ENCODE measurements around the gene PRRT1. TPM values are rescaled to one million over a fixed set of nuclear protein-coding genes. Genes with fewer than 3 reads are reported as not detected.
A peak's percentile ranks its signal among the peaks of the same experiment; 100 is the strongest.

Gene PRRT1
- total RNA-seq, 6 donors from 2014 or later: 0.69 to 6.3 (median 0.98) TPM; not detected in 1

- H3K4me1 ChIP-seq: peaks cover 29 to 46% (median 37%) of the 10 kb centered on the region in 4 donors
- peaks cover 0 to 20% (median 18%) of the 10 kb centered on the region in 4 donors for H3K36me3 ChIP-seq
- WGBS, 2 donors: 79 to 84% methylated on average over 1 of the region's 1 CpG
- DNase-seq (no peak), ATAC-seq (ENCODE audit: low FRiP score in 2 of 2) (no peak)
- TF ChIP-seq POLR2A (IDR thresholded peaks at IDR 0.05): no peak
- no peak for TF ChIP-seq POLR2AphosphoS5 (IDR thresholded peaks at IDR 0.05)
- no peak for TF ChIP-seq CTCF (IDR thresholded peaks at IDR 0.05)
- no peak for TF ChIP-seq EP300 (IDR thresholded peaks at IDR 0.05)
- H3K4me3 ChIP-seq: peak overlapping the region in 1 of 4 donors; percentile 80
- H3K9me3 ChIP-seq: no peaks in the 10 kb centered on the region
- no peak overlapping the region for H3K27ac ChIP-seq
- H3K27me3 ChIP-seq: no peaks in the 10 kb centered on the region
Measured at GRCh38 chr6:32174416-32174815, 22.7 kb upstream of the PRRT1 start.

- no peak overlapping the region for H3K4me3 ChIP-seq
- DNase-seq (no peak), ATAC-seq (ENCODE audit: low FRiP score in 2 of 2) (no peak)
- TF ChIP-seq POLR2A (IDR thresholded peaks at IDR 0.05): no peak
- TF ChIP-seq EP300 (IDR thresholded peaks at IDR 0.05): no peak
- TF ChIP-seq POLR2AphosphoS5 (IDR thresholded peaks at IDR 0.05): no peak
- TF ChIP-seq CTCF (IDR thresholded peaks at IDR 0.05): no peak
- H3K9me3 ChIP-seq: no peaks in the 10 kb centered on the region
- no peak overlapping the region for H3K27ac ChIP-seq
- peaks cover 23 to 39% (median 30%) of the 10 kb centered on the region in 4 donors for H3K4me1 ChIP-seq
- peaks cover 0 to 32% (median 23%) of the 10 kb centered on the region in 4 donors for H3K36me3 ChIP-seq
- no peaks in the 10 kb centered on the region for H3K27me3 ChIP-seq
- 71 to 82% methylated on average over 4 of the region's 4 CpGs for WGBS, 2 donors
Measured at GRCh38 chr6:32173051-32173727, 21.4 kb upstream of the PRRT1 start.

DNA sequence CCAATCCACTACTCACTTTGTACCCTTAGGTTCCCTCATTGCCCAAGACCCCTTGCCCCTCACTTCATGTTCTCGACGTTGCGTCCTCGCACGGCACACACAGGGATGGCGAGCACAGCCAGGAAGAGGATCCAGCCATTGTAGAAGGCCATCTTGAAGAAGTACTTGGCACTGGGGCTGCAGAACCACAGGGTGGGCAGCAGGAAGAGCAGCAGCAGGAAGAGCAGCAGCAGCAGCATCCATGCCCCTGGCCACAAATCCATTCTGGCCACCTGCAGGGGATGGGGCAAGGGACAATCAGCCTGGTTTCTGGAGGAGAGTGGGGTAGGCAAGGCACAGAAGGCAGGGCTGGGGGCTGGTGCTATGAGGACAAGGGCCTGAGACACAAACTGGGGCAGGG lies 19.5 kb upstream of the PRRT1 start:
- ATAC-seq (ENCODE audit: low FRiP score in 2 of 2) (no peak), DNase-seq (no peak)
- peaks cover 13 to 28% (median 19%) of the 10 kb centered on the region in 4 donors for H3K4me1 ChIP-seq
- 94 to 96% methylated on average over 6 of the region's 6 CpGs for WGBS, 2 donors
- no peaks in the 10 kb centered on the region for H3K9me3 ChIP-seq
- no peak overlapping the region for H3K4me3 ChIP-seq
- H3K36me3 ChIP-seq: peaks cover 0 to 48% (median 32%) of the 10 kb centered on the region in 4 donors
- no peaks in the 10 kb centered on the region for H3K27me3 ChIP-seq
- no peak for TF ChIP-seq EP300 (IDR thresholded peaks at IDR 0.05)
- TF ChIP-seq POLR2A (IDR thresholded peaks at IDR 0.05): no peak
- no peak for TF ChIP-seq POLR2AphosphoS5 (IDR thresholded peaks at IDR 0.05)
- TF ChIP-seq CTCF (IDR thresholded peaks at IDR 0.05): no peak
- no peak overlapping the region for H3K27ac ChIP-seq

DNA sequence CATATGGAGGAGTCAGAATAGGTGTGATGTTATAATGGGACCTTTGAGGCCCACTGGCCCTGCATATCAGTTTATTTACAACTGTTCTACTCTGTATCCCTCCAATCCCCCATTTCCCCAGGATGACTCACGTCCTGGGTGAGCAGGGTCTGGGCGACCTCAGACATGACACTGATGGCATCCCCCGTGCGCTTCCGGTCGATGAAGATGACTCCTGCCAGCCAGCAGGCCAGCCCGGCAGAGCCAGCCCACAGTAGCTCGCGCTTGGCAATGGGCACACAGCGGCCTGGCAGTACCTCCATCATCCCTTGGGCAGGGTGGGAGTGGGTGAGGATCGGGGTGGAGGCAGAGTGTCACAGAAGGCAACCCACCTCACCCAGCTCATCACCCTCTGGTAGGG lies 18.6 kb upstream of the PRRT1 start:
- DNase-seq: no peak
- Histone ChIP-seq H3K36me3 (peaks cover 0 to 48% (median 32%) of the 10 kb centered on the region in 4 donors), H3K4me3 (no peak overlapping the region), H3K27ac (no peak overlapping the region), H3K4me1 (peaks cover 9 to 24% (median 15%) of the 10 kb centered on the region in 4 donors), H3K27me3 (no peaks in the 10 kb centered on the region), H3K9me3 (no peaks in the 10 kb centered on the region)
- 92 to 93% methylated on average over 4 to 11 of the region's 11 CpGs for WGBS, 2 donors
- no peak for TF ChIP-seq POLR2A (IDR thresholded peaks at IDR 0.05)
- TF ChIP-seq POLR2AphosphoS5 (IDR thresholded peaks at IDR 0.05): no peak
- no peak for TF ChIP-seq CTCF (IDR thresholded peaks at IDR 0.05)
- TF ChIP-seq EP300 (IDR thresholded peaks at IDR 0.05): no peak
- ATAC-seq (ENCODE audit: low FRiP score in 2 of 2): no peak

Measured in upper lobe of left lung (tissue), 6 donors.